Stimulated activated CD4-positive, alpha-beta T cell treated with anti-CD3 and anti-CD28 coated beads, Interleukin-2, amount 100 ng/mL, for 48 hours (primary cell): ENCODE measurements around the gene LIN9.
A peak's percentile ranks its signal among the peaks of the same experiment; 100 is the strongest.
"Not testable (repeated sequence)": the region's sequence is repeated elsewhere in the genome, so short reads cannot be mapped to it uniquely, and the experiment has no call there.

Experiments
- DNase-seq, 2 donors: peaks; one replicate each; pipeline ENCODE4 v3.0.0-alpha.2; 2020

LIN9 gene

DNA sequence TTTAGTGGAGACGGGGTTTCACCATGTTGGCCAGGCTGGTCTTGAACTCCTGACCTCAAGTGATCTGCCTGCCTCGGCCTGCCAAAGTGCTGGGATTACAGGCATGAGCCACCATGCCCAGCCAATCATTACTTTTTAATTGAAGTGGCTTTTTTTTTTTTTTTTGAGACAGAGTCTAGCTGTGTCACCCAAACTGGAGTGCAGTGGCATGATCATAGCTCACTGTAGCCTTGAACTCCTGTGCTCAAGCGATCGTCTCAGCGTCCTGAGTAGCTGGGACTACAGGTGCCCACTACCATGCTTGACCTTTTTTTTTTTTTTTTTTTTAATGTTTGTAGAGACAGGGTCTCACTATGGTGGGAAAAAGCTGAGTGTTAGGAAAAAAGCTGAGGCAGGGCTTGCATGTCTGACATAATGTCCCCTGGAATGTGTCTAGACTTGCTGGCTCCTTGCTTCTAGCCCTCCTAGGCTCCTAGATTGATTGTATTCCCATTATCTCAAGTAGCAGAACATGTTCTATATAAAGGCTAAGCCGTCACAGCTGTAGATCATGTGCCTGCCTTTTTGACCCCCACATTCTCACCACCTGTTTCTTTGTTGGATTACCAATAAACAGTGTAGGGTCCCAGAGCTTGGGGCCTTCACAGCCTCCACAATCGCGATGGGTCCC, 36.6 kb downstream of the LIN9 start:
- not testable (repeated sequence) for DNase-seq

- no peak for DNase-seq
Observed at GRCh38 chr1:226268421-226269124, 40.4 kb downstream of the LIN9 start.

DNA sequence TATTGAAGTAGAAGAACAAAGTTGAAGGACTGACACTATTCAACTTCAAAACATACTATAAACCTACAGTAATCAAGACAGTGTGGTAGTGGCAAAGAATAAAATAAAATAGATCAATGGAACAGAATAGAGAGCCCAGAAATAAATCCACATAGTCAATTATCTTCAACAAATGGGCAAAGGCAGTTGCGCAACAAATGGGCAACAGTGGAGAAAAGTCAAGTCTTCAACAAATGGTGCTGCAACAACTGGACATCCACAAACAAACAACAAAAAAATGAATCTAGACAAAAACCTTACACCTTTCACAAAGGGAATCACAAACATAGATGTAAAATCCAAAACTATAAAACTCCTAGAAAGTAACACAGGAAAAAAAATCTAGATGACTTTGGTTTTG, 47.1 kb downstream of the LIN9 start:
- DNase-seq: no peak

DNA sequence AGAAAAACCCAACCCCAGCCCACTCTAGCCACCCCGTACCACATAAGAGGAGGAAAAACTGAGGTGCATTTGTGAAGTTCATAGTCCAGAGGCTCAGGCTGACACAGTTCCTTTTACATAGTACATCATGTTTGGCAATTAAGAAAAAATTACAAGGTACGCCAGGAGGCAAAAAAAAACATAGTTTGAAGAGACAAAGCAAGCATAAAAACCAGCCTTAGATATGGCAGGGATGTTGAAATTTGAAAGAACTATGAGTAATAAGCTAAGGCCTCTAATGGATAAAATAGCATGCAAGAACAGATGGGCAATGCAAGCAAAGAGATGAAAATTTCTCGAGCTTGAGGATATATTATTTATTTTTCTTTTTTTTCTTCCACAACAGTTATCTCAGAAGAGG, 53.6 kb downstream of the LIN9 start:
- no peak for DNase-seq

GRCh38 chr1:226253933-226254332, 55.0 kb downstream of the LIN9 start:
- DNase-seq: no peak

DNA sequence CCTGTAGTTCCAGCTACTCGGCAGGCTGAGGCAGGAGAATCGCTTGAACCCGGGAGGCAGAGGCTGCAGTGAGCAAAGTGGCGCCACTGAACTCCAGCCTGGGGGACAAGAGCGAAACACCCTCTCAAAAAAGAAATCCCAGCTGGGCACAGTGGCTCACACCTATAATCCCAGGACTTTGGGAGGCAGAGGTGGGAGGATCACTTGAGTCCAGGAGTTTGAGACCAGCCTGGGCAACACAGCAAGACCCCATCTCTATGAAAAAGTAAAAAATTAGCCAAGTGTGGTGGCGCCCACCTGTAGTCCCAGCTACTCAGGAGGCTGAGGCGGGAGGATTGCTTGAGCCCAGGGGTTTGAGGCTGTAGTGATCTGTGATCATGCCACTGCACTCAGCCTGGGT, 56.1 kb downstream of the LIN9 start:
- DNase-seq: not testable (repeated sequence)

DNA sequence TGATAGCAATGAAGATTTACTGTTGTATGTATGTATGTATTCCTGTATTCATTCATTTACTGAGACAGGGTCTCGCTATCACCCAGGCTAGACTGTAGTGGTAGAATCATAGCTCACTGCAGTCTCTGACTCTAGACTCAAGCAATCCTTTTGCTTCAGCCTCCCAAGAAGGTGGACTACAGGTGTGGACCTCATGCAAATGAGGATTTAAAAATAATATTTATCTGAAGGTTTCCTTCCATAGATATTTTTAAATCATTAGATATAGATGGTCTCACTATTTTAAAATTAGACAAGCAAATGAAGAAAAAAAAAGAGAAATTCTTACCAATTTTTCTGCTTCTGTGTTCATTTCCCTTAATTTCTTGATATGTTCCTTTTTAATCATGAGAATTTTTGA, 58.5 kb downstream of the LIN9 start:
- no peak for DNase-seq

- no peak for DNase-seq
Observed at GRCh38 chr1:226248796-226249195, 60.2 kb downstream of the LIN9 start.

GRCh38 chr1:226248091-226248490, 60.9 kb downstream of the LIN9 start:
- DNase-seq: no peak

DNA sequence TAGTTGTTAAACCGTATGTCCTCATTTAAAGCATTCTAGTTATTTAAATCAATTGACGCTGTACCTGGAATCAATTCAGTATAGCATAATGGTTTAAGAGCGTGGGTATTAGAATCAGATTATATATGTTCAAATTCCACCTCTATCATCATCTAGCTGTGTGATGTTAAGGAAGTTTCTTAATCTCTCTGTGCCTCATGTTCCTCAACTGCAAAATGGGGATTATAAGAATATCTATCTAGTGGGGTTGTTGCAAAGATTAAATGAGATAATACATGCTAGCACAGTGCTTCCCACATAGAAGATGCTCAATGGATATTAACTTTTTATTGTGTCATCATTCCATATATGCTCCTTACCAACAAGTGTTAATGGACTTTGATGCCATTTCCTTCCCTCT, 69.5 kb downstream of the LIN9 start:
- DNase-seq: no peak

- no peak for DNase-seq
Observed at GRCh38 chr1:226236826-226237225, 72.1 kb downstream of the LIN9 start.

GRCh38 chr1:226233806-226234205, 75.2 kb downstream of the LIN9 start:
- DNase-seq: no peak

DNA sequence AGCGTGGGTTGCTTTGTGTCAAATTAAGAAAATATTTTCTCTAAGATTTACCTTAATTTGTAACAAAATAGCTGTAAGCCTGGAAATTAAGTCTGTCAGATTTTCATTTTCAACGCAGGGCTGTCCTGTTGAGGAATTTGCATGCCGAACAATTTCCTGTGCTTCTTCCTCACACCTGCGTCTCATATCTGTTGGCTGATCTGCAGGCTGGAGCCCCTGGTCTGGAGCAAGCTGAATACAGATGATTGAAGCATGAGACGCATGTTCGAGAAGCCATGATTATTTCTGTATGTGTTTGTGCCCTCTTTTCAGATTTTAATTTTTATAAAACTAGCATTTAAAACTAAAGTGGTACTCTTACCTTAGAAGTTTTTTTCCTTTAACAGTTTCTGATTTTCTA, 75.7 kb downstream of the LIN9 start:
- DNase-seq: no peak

- DNase-seq: no peak
Observed at GRCh38 chr1:226226601-226227000, 82.4 kb downstream of the LIN9 start.

GRCh38 chr1:226223786-226224244, 85.1 kb downstream of the LIN9 start:
- DNase-seq: peak in 1 of 2 donors; percentile 14

DNA sequence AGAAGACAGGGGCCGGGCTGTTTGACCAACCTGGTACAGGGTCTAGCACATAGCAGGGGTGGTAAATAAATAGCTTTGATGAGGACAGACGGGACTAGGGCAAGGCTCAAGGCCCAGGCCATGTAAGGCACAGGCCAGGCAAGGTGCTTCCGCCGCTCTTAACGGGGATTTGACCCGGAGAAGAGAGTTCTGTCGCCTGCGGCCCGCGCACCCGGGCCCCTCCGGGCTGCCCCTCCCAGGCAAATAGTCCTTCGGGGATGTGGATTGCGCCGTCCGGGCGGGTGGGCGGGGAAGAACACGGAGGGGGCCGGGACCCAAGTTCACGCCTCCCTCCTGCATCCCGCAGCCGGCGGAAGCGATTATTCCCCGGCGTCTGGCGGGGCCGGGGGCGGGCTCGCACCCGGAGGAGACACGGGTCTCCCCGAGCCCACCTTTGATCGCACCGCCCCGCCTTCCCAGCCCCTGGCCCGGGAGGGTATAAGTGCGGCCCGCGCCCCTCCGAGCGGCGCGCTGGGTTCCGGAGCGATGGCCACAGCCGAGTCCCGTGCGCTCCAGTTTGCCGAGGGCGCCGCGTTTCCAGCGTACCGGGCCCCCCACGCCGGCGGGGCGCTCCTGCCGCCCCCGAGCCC, 85.7 kb downstream of the LIN9 start, which contains the start of gene MIXL1:
TSS of gene MIXL1 (plus strand) at position 508 of the 629 bp plus-strand sequence. CDS start at position 526, 18 bp downstream.
- no peak for DNase-seq

DNA sequence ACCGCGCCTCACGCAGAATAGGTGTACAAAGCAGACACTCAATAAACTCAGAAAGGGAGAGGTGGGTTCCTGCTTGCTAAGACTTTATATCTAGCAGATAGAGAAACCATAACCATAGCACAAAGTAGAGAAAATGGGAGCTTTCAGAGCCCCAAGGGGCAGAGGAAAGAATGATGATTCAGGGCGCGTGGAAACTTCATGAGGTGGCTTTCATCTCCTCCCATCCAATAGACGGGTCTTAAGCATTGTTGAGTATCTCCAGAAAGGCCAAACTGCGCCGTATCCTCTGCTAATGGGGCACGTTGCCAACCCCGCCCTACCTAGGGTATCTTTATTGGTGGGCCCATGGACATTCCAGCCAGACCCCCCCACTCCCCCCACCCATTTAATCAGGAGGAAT, 86.3 kb downstream of the LIN9 start:
- DNase-seq: no peak

GRCh38 chr1:226220473-226221189, 88.3 kb downstream of the LIN9 start:
- DNase-seq: no peak

- DNase-seq: no peak
Observed at GRCh38 chr1:226217273-226217672, 91.7 kb downstream of the LIN9 start.

DNA sequence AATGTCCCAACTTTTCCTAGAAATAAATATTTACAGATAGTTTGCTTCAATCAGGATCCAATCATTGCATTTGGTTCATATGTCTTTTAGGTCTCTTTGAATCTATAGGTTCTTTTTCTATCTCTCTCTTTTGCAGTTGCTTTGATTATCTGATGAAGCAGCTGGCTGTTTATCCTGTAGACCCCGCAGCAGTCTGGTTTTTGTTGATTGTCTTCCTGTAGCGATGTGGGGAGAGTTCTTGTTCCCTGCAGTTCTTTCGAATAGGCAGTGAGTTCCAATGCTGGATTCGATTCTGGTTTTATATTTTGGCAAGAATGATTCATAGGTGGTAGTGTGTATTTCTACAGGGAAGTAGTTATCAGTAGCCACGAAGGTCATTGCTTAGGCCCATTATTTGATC, 92.9 kb downstream of the LIN9 start:
- no peak for DNase-seq

GRCh38 chr1:226215239-226215638, 93.7 kb downstream of the LIN9 start:
- no peak for DNase-seq

GRCh38 chr1:226212545-226212944, 96.4 kb downstream of the LIN9 start:
- no peak for DNase-seq

- no peak for DNase-seq
Observed at GRCh38 chr1:226211181-226211821, 97.7 kb downstream of the LIN9 start.
